Spleen (tissue), 7 donors: ENCODE measurements around the gene SRPRA.

Source experiments
- CTCF ChIP-seq, 11 experiments: fragments of 200-600 bp in 7 of 11; fragments of 450-650 bp in 4 of 11; sonication (generic) in 4 of 11; IDR thresholded peaks in 8 of 11; conservative IDR thresholded peaks in 3 of 11; 1 replicate in 7 of 11; 2 replicates in 4 of 11; pipeline versions ENCODE4 v1.4.0 to v1.8.0; 2016 to 2021; ENCODE audit warnings: antibody characterized with exemption in 11 of 11, inconsistent platforms in 4 of 11, mild to moderate bottlenecking in 1 of 11
- POLR2AphosphoS5 ChIP-seq, 3 donors: sonication (generic); formaldehyde crosslinking; IDR thresholded peaks; one replicate each; pipeline ENCODE4 v1.5.1; 2017; ENCODE audit warnings: antibody characterized with exemption in 3 of 3
- donor health status: DM: no; HTN: no; CAD: no; lungs with moderate emphysema.
- donor health status: DM: no; HTN: no; CAD: no.
- donor health status: DM: no; HTN: no; CAD: no.

DNA sequence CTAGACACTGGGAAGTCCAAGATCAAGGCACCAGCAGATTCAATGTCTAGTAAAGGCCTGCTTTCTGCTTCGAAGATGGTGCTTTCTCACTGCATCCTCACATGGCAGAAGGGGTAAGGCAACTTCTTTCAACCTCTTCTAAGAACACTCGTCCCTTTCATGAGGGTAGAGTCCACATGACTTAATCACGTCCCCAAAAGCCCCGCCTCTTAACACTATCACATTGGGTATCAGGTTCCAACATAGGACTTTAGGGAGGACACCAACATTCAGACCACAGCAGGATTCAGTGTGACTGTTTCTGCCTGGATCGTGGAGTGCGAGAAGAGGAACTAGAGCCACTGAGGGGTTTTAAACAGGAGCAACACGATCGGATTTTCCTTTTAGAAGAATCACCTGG is 10.5 kb upstream of the SRPRA start:
- no peak for TF ChIP-seq CTCF (IDR thresholded peaks at IDR 0.05 in 8 of 11, conservative IDR thresholded peaks at IDR 0.05 in 3 of 11)
- no peak for TF ChIP-seq POLR2AphosphoS5 (IDR thresholded peaks at IDR 0.05)
